ENCODE results near the gene SPRN. TPM values are rescaled to one million over a fixed set of nuclear protein-coding genes. Genes with fewer than 3 reads are reported as not detected.
"Not testable (repeated sequence)": the region's sequence is repeated elsewhere in the genome, so short reads cannot be mapped to it uniquely, and the experiment has no call there.

The SPRN gene, protein sequence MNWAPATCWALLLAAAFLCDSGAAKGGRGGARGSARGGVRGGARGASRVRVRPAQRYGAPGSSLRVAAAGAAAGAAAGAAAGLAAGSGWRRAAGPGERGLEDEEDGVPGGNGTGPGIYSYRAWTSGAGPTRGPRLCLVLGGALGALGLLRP
- total RNA-seq (not detected), polyA plus RNA-seq (under 1 TPM in 1 of 2 donors, not detected in 1; 0.28 TPM)
- long read RNA-seq, donor 1: 0 reads
- long read RNA-seq, donor 2: 0 reads

DNA sequence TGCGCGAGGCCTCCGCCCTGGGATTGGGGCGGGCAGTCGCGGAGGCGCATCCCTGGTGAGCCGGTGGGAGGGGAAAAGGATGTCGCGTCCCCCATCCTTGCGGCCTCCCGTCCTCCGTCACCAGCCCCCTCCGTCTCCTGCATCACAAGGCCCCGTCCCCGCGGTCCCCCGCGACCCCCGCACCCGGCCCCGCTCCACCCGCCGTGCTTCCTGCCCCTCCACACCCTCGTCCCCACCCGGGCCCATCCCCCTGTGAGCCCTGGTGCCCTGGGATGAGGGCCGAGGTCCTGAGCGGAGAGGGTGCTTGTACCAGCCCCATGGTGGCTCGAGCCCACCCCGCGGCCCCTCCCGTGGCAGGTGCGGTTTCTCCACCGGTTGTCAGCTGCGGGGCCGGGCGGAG, at the start of gene SPRN:
TSS of gene SPRN (minus strand) at position 25 of the 400 bp plus-strand sequence. CDS start 944 bp downstream, outside the sequence.
- ATAC-seq (ENCODE audit: low FRiP score): not testable (repeated sequence)

DNA sequence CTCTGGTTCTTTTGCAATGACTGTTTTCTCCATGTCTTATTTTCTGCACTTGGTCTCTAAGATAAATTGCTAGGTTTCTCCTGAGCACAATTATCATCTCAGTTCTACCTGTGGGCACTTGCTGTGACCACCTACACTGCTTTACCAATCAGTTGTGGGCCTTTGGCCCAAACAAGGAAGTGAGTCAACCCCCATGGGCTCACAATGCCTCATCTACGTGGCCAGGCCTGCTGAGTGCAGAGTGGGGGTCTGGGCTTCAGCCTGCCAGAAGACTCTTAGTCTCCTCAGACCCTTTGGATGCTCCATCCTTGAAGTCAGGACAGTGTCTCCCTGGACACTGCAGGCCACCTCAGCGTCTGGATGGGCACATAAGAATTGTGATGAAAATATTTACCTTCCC, 49.6 kb upstream of the SPRN start:
- Histone ChIP-seq H3K27me3 (ENCODE audit: control insufficient read depth in 1 of 2, insufficient read depth in 2 of 2, low read length in 1 of 2) (no peaks in the 10 kb centered on the region), H3K4me1 (ENCODE audit: control insufficient read depth in 1 of 2, insufficient read depth in 2 of 2, low read length in 2 of 2) (no peaks in the 10 kb centered on the region), H3K27ac (ENCODE audit: low read depth in 1 of 2, low read length in 2 of 2) (no peak overlapping the region), H3K4me3 (ENCODE audit: low read length in 2 of 2) (no peak overlapping the region), H3K9me3 (ENCODE audit: control insufficient read depth, low read length) (no peaks in the 10 kb centered on the region), H3K36me3 (ENCODE audit: control insufficient read depth in 1 of 2, insufficient read depth in 2 of 2, low read length in 1 of 2) (no peaks in the 10 kb centered on the region)
- intact Hi-C loops (cut with DNase I): no loop called here
- DNase-seq (no peak), ATAC-seq (ENCODE audit: low FRiP score) (no peak)
- WGBS, 2 donors: 75 to 84% methylated on average over 2 of the region's 2 CpGs

More for the DNA sequence above, at the start of gene SPRN:
- H3K9me3 ChIP-seq (ENCODE audit: control insufficient read depth, low read length); H3K27ac ChIP-seq (ENCODE audit: low read depth in 1 of 2, low read length in 2 of 2); H3K4me1 ChIP-seq (ENCODE audit: control insufficient read depth in 1 of 2, insufficient read depth in 2 of 2, low read length in 2 of 2); H3K27me3 ChIP-seq (ENCODE audit: control insufficient read depth in 1 of 2, insufficient read depth in 2 of 2, low read length in 1 of 2); intact Hi-C loops (cut with DNase I); DNase-seq; H3K36me3 ChIP-seq (ENCODE audit: control insufficient read depth in 1 of 2, insufficient read depth in 2 of 2, low read length in 1 of 2): not testable (repeated sequence)
- WGBS, 2 donors: 10 to 13% methylated on average over 10 to 15 of the region's 37 CpGs
- H3K4me3 ChIP-seq (ENCODE audit: low read length in 2 of 2): peak within 1 kb of the TSS in 1 of 2 donors; percentile 17

DNA sequence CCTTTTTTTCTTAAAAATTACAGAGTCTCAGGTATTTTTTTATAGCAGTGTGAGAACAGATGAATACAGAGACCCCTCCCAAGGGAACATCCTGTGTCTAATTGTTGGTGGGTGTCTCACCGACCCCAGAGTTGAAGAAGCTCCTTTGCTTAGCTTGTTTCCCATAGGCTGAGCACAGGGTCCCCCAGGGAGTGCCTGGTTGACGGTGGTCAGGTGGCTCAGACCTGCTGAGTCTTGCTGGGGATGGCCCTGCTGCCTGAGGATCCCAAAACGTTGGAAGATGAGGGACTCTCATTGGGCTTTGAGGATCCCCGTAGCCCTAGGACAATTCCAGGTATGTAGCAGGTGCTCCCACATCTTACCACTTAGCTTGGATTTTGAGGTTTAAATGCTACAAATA, 48.8 kb upstream of the SPRN start:
- Histone ChIP-seq H3K36me3 (ENCODE audit: control insufficient read depth in 1 of 2, insufficient read depth in 2 of 2, low read length in 1 of 2) (no peaks in the 10 kb centered on the region), H3K4me3 (ENCODE audit: low read length in 2 of 2) (no peak overlapping the region), H3K9me3 (ENCODE audit: control insufficient read depth, low read length) (no peaks in the 10 kb centered on the region), H3K27ac (ENCODE audit: low read depth in 1 of 2, low read length in 2 of 2) (no peak overlapping the region), H3K27me3 (ENCODE audit: control insufficient read depth in 1 of 2, insufficient read depth in 2 of 2, low read length in 1 of 2) (no peaks in the 10 kb centered on the region), H3K4me1 (ENCODE audit: control insufficient read depth in 1 of 2, insufficient read depth in 2 of 2, low read length in 2 of 2) (no peaks in the 10 kb centered on the region)
- 64% methylated on average over 4 of the region's 4 CpGs for WGBS, 2 donors
- DNase-seq: no peak
- intact Hi-C loops (cut with DNase I): no loop called here
- no peak for ATAC-seq (ENCODE audit: low FRiP score)

DNA sequence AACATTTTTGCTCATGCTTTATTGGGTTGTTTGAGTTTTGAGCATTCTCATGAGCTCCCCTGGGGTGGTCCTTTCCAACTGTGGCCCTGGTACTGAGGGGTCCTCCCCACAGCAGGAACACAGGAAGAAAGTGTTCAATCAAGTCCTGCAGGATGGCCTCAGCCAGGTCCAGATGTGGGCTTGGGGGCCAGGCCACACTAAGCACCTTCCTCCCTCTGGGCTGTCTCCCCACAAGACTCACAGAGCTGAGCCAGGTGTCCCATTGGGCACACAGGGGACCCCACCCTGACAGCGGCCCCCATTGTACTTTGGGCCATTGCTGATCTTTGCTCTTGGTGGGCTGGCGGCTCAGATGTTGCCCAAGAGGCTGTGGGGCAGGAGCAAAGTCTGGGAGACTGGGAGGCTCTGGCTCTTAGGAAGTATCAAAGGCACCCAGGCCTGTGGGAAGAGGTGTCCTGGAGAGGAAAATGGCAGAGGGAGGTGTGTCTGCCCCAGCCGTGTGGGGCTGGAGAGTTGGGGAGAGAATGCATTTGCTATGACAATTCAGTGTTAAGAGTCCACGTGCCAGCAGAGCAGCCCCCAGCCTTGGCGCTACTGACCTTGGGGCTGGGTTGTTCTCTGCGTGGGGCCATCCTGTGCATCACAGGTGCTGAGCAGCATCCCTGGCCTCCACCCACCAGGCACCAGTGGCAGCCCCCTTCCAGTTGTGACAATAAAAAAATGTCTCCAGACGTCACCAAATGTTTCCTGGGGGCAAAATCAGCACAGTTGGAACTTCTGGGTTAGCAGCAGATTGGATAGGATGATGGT, 47.1 kb upstream of the SPRN start:
- no peak overlapping the region for H3K4me3 ChIP-seq (ENCODE audit: low read length in 2 of 2)
- no peak overlapping the region for H3K27ac ChIP-seq (ENCODE audit: low read depth in 1 of 2, low read length in 2 of 2)
- intact Hi-C loops (cut with DNase I): no loop called here
- H3K9me3 ChIP-seq (ENCODE audit: control insufficient read depth, low read length): no peaks in the 10 kb centered on the region
- H3K36me3 ChIP-seq (ENCODE audit: control insufficient read depth in 1 of 2, insufficient read depth in 2 of 2, low read length in 1 of 2): no peaks in the 10 kb centered on the region
- H3K27me3 ChIP-seq (ENCODE audit: control insufficient read depth in 1 of 2, insufficient read depth in 2 of 2, low read length in 1 of 2): no peaks in the 10 kb centered on the region
- DNase-seq: no peak
- no peaks in the 10 kb centered on the region for H3K4me1 ChIP-seq (ENCODE audit: control insufficient read depth in 1 of 2, insufficient read depth in 2 of 2, low read length in 2 of 2)
- 76 to 83% methylated on average over 7 of the region's 7 CpGs for WGBS, 2 donors
- no peak for ATAC-seq (ENCODE audit: low FRiP score)

DNA sequence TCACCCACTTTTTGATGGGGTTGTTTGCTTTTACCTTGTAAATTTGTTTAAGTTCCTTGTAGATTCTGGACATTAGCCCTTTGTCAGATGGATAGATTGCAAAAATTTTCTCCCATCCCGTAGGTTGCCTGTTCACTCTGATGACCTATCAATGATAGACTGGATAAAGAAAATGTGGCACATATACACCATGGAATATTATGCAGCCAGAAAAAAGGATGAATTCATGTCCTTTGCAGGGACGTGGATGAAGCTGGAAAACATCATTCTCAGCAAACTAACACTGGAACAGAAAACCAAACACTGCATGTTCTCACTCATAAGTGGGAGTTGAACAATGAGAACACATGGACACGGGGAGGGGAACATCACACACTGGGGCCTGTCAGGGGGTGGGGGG, 44.8 kb upstream of the SPRN start:
- H3K4me1 ChIP-seq (ENCODE audit: control insufficient read depth in 1 of 2, insufficient read depth in 2 of 2, low read length in 2 of 2); H3K36me3 ChIP-seq (ENCODE audit: control insufficient read depth in 1 of 2, insufficient read depth in 2 of 2, low read length in 1 of 2); intact Hi-C loops (cut with DNase I); H3K27me3 ChIP-seq (ENCODE audit: control insufficient read depth in 1 of 2, insufficient read depth in 2 of 2, low read length in 1 of 2); DNase-seq; H3K4me3 ChIP-seq (ENCODE audit: low read length in 2 of 2); H3K9me3 ChIP-seq (ENCODE audit: control insufficient read depth, low read length); ATAC-seq (ENCODE audit: low FRiP score); H3K27ac ChIP-seq (ENCODE audit: low read depth in 1 of 2, low read length in 2 of 2): not testable (repeated sequence)
- 84 to 86% methylated on average over 3 of the region's 3 CpGs for WGBS, 2 donors

DNA sequence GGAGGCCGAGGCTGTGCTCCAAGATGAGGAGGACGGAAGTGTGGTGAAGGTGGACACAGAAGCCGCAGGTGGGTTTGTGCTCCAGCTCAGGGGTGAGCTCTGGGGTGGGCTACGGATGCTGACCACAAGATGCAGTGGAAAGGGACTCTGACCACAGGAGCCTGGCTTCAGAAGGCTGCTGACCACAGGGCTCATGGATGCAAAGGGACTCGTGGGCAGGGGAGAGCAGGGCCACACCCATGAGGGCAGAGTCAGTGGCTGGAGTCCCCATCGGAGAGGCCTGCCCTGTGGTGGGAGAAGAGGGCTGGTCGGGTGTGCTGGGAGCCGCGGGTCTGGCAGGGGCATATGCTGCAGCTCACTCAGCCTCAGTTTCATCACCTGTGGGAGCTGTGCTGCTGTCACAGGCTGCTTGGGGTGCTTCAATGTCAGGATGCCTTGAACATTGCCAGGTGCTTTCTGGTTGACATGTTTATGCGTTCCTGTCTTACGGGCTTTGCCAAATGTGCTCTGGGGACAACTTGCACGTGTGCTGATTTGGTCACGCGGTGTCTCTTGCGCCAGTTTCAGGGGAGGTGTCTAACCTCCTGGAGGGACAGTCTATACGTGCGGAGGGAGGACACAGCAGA, 43.0 kb upstream of the SPRN start:
- intact Hi-C loops (cut with DNase I): no loop called here
- ATAC-seq (ENCODE audit: low FRiP score): no peak
- Histone ChIP-seq H3K4me1 (ENCODE audit: control insufficient read depth in 1 of 2, insufficient read depth in 2 of 2, low read length in 2 of 2) (no peaks in the 10 kb centered on the region), H3K27ac (ENCODE audit: low read depth in 1 of 2, low read length in 2 of 2) (no peak overlapping the region), H3K9me3 (ENCODE audit: control insufficient read depth, low read length) (no peaks in the 10 kb centered on the region), H3K4me3 (ENCODE audit: low read length in 2 of 2) (no peak overlapping the region), H3K27me3 (ENCODE audit: control insufficient read depth in 1 of 2, insufficient read depth in 2 of 2, low read length in 1 of 2) (no peaks in the 10 kb centered on the region), H3K36me3 (ENCODE audit: control insufficient read depth in 1 of 2, insufficient read depth in 2 of 2, low read length in 1 of 2) (no peaks in the 10 kb centered on the region)
- DNase-seq: peak in 1 of 2 donors; percentile 69
- WGBS, 2 donors: 92% methylated on average over 17 of the region's 17 CpGs

DNA sequence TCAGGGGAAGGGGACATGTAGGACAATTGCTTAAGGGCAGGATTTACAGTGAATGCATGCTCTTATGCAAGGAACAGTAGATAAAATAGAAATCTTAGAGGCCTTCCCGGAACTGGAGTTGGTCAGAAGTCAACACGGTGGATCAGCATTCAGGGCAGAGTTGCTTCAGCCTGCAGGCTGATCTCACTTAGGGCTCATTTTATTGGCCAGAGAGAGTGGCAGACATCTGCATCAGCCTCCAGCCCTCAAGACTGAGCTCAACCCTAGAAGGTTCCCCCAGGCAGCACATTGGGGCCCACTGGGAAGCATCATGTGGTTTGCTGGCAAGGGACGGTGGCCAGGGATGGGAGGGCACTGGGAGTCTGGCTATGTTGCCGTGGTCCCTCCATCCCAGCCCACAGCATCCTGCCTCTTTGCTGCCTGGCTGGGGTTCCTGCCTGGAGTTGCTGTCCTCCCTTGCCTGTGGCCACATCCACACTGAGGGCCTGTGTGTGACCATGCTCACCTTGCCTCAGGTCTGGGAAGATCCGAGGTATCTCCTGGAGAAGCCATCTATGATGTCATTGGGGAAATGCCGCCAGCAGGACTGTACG, 42.4 kb upstream of the SPRN start:
- intact Hi-C loops (cut with DNase I): no loop called here
- no peak for DNase-seq
- 87 to 93% methylated on average over 7 of the region's 7 CpGs for WGBS, 2 donors

DNA sequence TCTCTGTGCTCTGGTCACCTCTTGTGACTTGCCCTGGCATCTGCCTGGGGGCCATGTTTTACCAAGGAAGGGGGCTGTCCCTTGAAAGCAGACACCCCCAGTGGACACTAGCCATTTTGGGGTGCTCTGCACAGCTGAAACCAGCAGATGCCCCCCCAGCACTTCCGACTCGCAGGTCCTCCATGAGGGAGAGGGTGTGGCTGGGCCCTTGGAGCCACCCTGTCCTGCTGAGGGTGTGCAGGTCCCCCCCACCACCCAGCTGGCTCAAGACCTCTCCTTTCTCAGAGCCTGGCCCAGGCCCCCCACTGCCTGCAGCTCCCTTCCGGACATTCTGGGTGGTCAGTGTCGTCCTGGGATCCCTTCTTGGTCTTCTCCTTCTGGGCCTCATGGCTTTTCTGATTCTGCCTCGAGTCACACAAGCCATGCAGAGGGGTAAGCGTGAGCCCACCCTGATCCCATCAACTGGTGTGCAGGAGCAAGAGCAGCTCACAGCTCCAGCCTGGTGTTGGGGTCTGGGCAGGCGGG, 41.6 kb upstream of the SPRN start:
- Histone ChIP-seq H3K4me3 (ENCODE audit: low read length in 2 of 2) (no peak overlapping the region), H3K27me3 (ENCODE audit: control insufficient read depth in 1 of 2, insufficient read depth in 2 of 2, low read length in 1 of 2) (no peaks in the 10 kb centered on the region), H3K9me3 (ENCODE audit: control insufficient read depth, low read length) (no peaks in the 10 kb centered on the region), H3K36me3 (ENCODE audit: control insufficient read depth in 1 of 2, insufficient read depth in 2 of 2, low read length in 1 of 2) (no peaks in the 10 kb centered on the region), H3K27ac (ENCODE audit: low read depth in 1 of 2, low read length in 2 of 2) (no peak overlapping the region), H3K4me1 (ENCODE audit: control insufficient read depth in 1 of 2, insufficient read depth in 2 of 2, low read length in 2 of 2) (no peaks in the 10 kb centered on the region)
- ATAC-seq (ENCODE audit: low FRiP score) (no peak), DNase-seq (no peak)
- WGBS, 2 donors: 93% methylated on average over 6 to 7 of the region's 7 CpGs
- intact Hi-C loops (cut with DNase I): no loop called here

More for the DNA sequence above, 42.4 kb upstream of the SPRN start:
- no peak for ATAC-seq (ENCODE audit: low FRiP score)
- no peak overlapping the region for H3K4me3 ChIP-seq (ENCODE audit: low read length in 2 of 2)
- no peaks in the 10 kb centered on the region for H3K36me3 ChIP-seq (ENCODE audit: control insufficient read depth in 1 of 2, insufficient read depth in 2 of 2, low read length in 1 of 2)
- no peaks in the 10 kb centered on the region for H3K27me3 ChIP-seq (ENCODE audit: control insufficient read depth in 1 of 2, insufficient read depth in 2 of 2, low read length in 1 of 2)
- no peaks in the 10 kb centered on the region for H3K4me1 ChIP-seq (ENCODE audit: control insufficient read depth in 1 of 2, insufficient read depth in 2 of 2, low read length in 2 of 2)
- no peak overlapping the region for H3K27ac ChIP-seq (ENCODE audit: low read depth in 1 of 2, low read length in 2 of 2)
- no peaks in the 10 kb centered on the region for H3K9me3 ChIP-seq (ENCODE audit: control insufficient read depth, low read length)
